ENCODE measurements around the gene HNRNPA2B1.

DNA sequence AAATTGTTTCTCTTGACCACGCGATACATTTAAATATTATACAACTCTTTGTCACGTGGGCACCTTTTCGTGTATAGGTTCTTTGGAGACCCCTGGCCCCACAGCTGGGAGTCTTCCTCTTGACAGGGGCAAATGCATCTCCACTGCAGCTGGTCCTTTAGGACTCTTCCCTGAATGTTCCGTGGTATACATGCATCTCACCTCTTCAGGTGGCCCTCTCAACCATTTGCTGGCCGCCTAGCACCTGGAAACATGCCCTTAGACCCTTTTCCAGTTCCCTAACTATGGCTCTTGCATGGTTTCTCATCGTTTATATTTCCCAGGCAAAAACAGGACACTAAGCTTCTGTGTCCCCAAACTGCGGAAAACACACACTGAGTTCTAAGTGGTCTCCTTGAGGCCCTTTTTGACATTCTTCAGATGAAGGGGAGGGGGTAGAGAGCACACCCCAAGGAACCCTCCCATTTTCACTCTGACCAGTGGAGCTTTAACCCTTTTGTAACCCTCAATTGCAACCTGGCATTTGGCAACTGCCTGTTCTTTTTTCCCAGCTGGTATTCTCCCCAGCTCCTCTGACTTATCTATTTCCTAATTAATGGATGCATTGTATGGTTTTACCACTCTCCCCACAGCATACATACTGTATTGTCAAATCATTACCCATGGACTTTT is 20.6 kb downstream of the HNRNPA2B1 start:
- TF ChIP-seq, protein P1, sequence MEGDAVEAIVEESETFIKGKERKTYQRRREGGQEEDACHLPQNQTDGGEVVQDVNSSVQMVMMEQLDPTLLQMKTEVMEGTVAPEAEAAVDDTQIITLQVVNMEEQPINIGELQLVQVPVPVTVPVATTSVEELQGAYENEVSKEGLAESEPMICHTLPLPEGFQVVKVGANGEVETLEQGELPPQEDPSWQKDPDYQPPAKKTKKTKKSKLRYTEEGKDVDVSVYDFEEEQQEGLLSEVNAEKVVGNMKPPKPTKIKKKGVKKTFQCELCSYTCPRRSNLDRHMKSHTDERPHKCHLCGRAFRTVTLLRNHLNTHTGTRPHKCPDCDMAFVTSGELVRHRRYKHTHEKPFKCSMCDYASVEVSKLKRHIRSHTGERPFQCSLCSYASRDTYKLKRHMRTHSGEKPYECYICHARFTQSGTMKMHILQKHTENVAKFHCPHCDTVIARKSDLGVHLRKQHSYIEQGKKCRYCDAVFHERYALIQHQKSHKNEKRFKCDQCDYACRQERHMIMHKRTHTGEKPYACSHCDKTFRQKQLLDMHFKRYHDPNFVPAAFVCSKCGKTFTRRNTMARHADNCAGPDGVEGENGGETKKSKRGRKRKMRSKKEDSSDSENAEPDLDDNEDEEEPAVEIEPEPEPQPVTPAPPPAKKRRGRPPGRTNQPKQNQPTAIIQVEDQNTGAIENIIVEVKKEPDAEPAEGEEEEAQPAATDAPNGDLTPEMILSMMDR (IDR thresholded peaks at IDR 0.05; ENCODE audit: insufficient read depth, low read length, poor library complexity, severe bottlenecking) = no peak
- TF ChIP-seq EZH2phosphoT487 (conservative IDR thresholded peaks at IDR 0.05; ENCODE audit: low read length) = no peak

Data from SU-DHL-6 (cell line).